GM19023 (cell line): ENCODE data around the gene ATP1A3.

ENCODE experiments used
- ATAC-seq: cut with Tn5 transposase; IDR thresholded peaks from one replicate; pipeline ENCODE4 v1.9.1; 2021; ENCODE audit warnings: mild to moderate bottlenecking, moderate library complexity; ENCODE audit not compliant: unreplicated experiment

Gene ATP1A3

DNA sequence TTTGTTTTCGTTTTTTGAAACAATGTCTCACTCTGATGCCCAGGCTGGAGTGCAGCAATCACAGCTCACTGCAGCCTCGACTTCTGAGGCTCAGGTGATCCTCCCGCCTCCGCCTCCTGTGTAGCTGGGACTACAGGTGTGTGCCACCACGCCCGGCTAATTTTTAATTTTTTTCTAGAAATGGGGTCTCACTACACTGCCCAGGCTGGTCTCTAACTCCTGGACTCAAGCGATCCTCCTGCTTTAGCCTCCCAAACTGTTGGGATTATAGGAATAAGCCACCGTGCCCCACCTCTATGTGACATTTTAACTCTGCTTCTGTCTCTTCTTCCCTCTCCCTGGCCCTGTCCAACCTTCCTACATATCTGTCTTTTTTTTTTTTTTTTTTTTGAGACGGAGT lies 5.1 kb downstream of the ATP1A3 start:
- no peak for ATAC-seq

- no peak for ATAC-seq
Observed at GRCh38 chr19:41987141-41987860, 6.7 kb downstream of the ATP1A3 start.

DNA sequence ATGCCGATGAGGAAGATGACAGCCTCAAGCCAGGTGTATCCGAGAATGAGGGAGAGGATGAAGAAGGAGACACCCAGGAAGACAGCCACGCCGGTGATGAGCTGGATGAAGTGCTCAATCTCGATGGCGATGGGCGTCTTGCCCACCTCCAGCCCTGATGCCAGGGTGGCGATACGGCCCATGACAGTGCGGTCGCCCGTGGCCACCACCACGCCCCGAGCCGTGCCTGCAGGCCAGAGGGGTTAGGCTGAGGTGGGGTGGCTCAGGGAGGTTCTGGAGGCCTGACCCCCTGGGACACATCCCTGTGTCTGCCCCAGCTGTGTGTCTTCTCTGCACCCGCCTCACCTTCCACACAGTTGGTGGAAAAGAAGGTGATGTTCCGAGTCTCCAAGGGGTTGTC lies 9.1 kb downstream of the ATP1A3 start:
- no peak for ATAC-seq

DNA sequence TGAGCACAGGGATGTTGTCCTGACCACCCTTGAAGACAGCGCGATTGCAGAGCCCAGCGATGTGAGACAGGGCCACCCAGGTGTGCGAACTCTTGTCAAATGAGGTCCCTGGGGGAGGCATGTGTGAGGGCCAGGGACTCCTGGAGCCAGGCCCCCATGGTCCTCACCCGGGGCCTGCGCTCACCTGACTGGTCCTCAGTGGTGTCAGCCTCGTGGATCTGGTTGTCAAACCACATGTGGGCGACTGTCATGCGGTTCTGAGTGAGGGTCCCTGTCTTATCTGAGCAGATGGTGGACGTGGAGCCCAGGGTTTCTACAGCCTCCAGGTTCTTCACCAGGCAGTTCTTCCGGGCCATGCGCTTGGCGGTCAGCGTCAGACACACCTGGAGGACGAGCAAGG lies 12.3 kb downstream of the ATP1A3 start:
- ATAC-seq, result no peak

DNA sequence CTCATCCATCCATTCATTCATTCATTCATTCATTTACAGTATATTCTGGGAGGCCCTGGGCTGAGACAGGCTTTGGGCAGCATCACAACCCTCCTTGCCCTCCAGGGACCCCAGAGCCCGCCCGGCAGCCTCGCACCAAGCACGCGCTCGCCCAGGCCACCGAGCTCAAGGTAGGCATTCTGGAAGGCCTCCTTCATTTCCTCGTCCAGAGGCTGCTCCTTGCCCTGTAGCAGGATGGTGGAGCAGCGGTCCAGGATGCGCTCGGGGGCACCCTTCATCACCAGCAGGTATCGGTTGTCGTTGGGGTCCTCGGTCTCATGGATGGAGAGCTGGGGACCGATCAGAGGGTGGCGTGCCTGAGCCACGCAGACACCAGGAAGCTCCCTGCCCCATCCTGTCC lies 15.6 kb downstream of the ATP1A3 start:
- ATAC-seq, result no peak

GRCh38 chr19:41977916-41978315 lies 16.1 kb downstream of the ATP1A3 start:
- no peak for ATAC-seq

GRCh38 chr19:41974652-41975051 lies 19.4 kb downstream of the ATP1A3 start:
- ATAC-seq, result no peak

GRCh38 chr19:41971363-41971762 lies 22.7 kb downstream of the ATP1A3 start:
- no peak for ATAC-seq

GRCh38 chr19:41969772-41970458 lies 24.1 kb downstream of the ATP1A3 start:
- no peak for ATAC-seq

- no peak for ATAC-seq
Observed at GRCh38 chr19:41968751-41969595, 25.1 kb downstream of the ATP1A3 start.

GRCh38 chr19:41967054-41967783 lies 26.8 kb downstream of the ATP1A3 start:
- ATAC-seq, result no peak

GRCh38 chr19:41965106-41965505 lies 28.9 kb downstream of the ATP1A3 start:
- ATAC-seq, result no peak

GRCh38 chr19:41960973-41961372 lies 33.1 kb downstream of the ATP1A3 start:
- no peak for ATAC-seq

GRCh38 chr19:41959056-41960053 lies 34.7 kb downstream of the ATP1A3 start, which contains the start of gene RABAC1:
Gene RABAC1, minus strand, starts transcription at chr19:41959321. Its CDS starts 29 bp downstream, at chr19:41959292.
- ATAC-seq, result peak; percentile 84

- peak; percentile 67 for ATAC-seq
Observed at GRCh38 chr19:41958367-41959055, 35.5 kb downstream of the ATP1A3 start.

- ATAC-seq, result no peak
Observed at GRCh38 chr19:41957838-41958366, 36.1 kb downstream of the ATP1A3 start.

GRCh38 chr19:41957161-41957837 lies 36.7 kb downstream of the ATP1A3 start:
- ATAC-seq, result no peak

DNA sequence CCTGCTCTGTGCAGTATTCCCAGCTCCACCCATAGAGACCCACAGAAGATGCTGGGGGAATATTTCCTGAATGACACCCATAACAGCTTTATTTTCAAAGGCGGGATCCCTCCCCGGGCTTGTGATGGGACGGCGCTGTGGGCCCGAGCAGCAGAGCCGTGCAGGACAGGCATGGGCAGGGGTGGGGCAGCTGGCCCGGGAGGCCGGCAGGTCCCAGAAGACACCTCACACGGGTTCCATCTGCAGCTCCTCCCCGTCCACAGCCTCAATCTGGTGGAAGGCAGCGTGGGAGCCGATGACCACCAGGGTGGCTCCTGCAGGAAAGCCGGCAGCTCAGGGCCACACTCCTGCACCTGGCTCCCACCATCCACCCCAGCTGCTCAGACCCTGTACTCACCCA lies 37.4 kb downstream of the ATP1A3 start:
- no peak for ATAC-seq
